Astrocyte of the spinal cord (primary cell): ENCODE measurements around the gene YWHAQ.
A peak's percentile ranks its signal among the peaks of the same experiment; 100 is the strongest.
"Not testable (repeated sequence)": the region's sequence is repeated elsewhere in the genome, so short reads cannot be mapped to it uniquely, and the experiment has no call there.

Experiments
- DNase-seq: peaks from one replicate; pipeline ENCODE4 v3.0.0; 2011; ENCODE audit warnings: low read depth, low spot score
- H3K4me3 ChIP-seq: 2 replicates; pipeline ENCODE4 v1.5.1; 2011; ENCODE audit warnings: low read depth, mild to moderate bottlenecking, low read length, moderate library complexity
- in situ Hi-C: cut with HindIII; loops from 2 replicates; pipeline ENCODE4 v1.10.0; 2017; ENCODE audit warnings: low sequenced_read_pairs
- TF ChIP-seq, protein P1 (sequence below): IDR thresholded peaks from 2 replicates; pipeline ENCODE4 v1.5.1; 2012; ENCODE audit warnings: low read depth, mild to moderate bottlenecking, low read length, inconsistent platforms

Gene YWHAQ

DNA sequence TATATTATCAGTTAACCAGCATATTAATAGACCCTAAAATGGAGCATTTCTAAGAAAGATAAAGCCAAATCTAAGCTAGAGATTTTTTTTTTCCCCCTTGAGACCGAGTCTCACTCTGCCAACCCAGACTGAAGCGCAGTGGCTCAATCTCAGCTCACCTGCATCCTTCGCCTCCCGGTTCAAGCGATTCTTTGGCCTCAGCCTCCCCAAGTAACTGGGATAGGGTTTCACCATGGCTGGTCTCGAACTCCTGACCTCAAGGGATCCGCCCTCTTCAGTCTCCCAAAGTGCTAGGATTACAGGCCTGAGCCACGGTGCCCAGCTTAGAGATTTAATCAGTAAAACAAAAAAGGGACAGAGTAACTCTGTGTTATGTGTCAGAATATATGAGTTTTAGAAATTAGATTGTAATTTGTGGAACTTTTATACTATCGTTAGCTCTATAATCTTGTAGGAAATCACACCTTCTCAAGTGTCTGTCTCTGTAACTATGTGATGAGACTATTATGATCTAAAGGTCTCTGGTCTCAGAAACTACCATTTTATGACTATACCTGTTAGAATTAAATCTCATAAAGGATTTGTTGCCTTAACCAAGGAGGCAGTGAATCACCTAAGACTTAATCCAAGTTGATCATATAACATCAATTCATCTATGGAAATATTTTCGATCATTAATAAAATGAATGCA, 34.0 kb downstream of the YWHAQ start:
- TF ChIP-seq, protein P1, sequence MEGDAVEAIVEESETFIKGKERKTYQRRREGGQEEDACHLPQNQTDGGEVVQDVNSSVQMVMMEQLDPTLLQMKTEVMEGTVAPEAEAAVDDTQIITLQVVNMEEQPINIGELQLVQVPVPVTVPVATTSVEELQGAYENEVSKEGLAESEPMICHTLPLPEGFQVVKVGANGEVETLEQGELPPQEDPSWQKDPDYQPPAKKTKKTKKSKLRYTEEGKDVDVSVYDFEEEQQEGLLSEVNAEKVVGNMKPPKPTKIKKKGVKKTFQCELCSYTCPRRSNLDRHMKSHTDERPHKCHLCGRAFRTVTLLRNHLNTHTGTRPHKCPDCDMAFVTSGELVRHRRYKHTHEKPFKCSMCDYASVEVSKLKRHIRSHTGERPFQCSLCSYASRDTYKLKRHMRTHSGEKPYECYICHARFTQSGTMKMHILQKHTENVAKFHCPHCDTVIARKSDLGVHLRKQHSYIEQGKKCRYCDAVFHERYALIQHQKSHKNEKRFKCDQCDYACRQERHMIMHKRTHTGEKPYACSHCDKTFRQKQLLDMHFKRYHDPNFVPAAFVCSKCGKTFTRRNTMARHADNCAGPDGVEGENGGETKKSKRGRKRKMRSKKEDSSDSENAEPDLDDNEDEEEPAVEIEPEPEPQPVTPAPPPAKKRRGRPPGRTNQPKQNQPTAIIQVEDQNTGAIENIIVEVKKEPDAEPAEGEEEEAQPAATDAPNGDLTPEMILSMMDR = no peak
- in situ Hi-C loops = no loop called here
- no peak overlapping the region for H3K4me3 ChIP-seq
- DNase-seq = no peak

DNA sequence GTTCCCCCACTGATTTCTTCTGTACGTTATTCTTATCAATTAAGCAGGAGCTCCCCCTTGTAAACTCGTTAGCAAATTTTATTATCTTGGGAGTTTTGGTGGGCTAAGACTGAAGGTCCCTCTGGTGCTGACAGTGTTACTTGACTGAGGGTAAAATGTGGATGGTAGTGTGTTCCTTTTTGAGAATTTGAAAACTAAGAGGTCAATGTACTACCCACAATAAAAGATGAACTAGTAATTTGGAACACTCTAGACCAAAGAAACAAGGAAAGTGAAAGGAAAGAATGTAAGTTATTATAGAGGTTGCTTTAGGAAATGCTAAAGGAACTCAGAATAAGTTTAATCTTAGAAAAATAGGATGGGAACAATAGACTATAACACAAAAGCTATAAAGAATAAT, 35.1 kb downstream of the YWHAQ start:
- in situ Hi-C loops = no loop called here
- TF ChIP-seq, protein P1 = no peak
- no peak for DNase-seq
- H3K4me3 ChIP-seq = no peak overlapping the region

DNA sequence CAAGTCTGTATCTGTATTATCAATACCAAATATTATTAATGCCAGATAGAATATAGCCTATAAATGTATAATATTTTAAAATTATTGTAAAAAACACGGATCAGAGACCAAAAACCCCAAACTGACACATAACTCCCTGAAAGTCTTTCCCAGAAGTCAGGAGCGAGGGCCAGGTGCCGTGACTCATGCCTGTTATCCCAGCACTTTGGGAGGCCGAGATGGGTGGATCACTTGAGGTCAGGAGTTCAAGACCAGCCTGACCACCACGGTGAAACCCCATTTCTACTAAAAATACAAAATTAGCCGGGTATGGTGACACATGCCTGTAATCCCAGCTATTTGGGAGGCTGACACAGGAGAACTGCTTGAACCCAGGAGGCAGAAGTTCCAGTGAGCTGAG, 35.5 kb downstream of the YWHAQ start:
- in situ Hi-C loops, DNase-seq, H3K4me3 ChIP-seq: not testable (repeated sequence)

DNA sequence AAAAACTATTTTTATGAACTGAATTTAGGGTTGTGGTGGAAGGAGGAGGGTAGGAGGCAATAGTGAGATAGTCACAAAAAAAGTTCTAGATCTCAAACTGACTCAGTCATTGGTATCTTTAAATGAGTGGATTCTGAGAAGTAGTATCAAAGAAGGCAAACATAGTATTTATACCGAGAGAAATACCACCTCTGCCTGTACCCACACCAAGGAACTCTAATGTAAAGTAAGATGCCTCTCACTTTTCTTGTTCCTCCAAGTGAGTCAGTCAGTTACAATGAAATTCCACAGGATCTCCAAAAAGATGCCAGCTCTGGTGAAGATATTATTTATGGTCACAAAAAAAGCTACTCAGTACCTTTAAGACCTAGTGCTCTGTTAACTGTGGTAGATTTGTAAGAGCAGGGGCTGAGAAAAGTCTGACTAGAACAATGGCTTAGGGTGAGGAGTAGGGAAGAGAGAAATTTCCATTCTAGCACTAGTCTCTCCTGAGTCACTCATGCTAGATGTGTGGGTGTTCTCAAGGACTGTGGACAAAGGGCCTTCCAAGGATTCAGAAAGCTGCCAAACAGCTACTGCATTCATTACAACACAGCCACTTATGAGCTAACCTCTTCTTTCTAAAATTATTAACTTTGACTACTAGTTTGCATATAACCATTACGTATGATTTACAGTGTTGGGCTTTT, 36.3 kb downstream of the YWHAQ start:
- no peak overlapping the region for H3K4me3 ChIP-seq
- TF ChIP-seq, protein P1 = no peak
- DNase-seq = peak; percentile 84
- in situ Hi-C loops = no loop called here

DNA sequence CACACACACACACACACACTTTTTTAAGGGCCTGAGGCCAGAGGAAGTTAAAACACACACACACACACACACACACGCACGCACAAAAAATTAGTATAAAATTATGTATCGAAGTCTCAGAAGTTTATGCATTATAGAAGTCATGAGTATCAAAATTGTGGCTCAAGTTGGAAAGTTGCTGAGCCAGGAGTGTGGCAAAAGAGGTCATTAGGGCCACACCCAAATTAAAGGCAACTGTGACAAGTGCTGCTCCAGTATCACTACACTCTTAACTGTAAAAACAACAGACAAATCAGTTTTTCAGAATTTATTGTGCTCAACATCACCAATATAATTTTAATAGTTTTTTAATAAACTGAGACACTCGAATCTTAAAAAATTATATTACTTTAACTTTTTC, 36.9 kb downstream of the YWHAQ start:
- in situ Hi-C loops = no loop called here
- no peak overlapping the region for H3K4me3 ChIP-seq
- TF ChIP-seq, protein P1 = no peak
- DNase-seq = no peak

DNA sequence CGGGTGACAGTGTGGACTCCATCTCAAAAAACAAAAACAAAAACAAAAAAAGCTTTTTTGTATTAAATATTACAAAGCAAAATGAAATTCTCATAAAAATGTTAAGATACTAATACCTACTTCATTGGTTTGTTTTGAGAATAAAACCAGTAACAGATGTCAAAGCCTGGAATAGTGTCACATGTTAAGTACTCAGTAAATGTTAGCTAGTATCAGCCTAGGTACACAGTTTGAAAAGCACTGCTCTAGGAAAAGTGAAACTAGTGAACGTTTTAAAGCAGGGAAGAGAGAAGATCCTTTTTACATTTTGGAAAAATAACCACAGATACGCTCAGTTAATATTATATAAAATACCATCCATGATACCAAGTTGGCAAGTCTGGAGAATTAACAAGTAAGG, 38.1 kb downstream of the YWHAQ start:
- TF ChIP-seq, protein P1 = no peak
- in situ Hi-C loops = no loop called here
- DNase-seq = no peak

DNA sequence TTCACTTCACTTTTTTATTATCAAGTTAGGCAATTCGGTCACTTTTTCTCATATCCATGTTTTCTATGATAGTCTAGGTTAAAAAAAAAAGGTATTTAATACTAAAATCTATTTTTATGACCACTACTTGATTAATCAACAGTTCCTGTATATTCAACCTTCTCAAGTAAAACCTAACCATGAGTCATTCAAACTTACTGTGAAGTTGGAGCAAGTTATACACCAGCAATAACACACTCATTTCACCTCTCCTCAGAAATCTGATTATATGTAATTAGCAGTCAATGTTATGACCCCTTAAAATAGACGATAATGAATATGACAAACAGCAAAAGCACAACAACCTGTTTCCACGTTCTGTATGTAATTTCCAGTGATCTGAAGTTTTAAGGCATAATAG, 40.2 kb downstream of the YWHAQ start:
- no peak overlapping the region for H3K4me3 ChIP-seq
- TF ChIP-seq, protein P1 = no peak
- in situ Hi-C loops = no loop called here
- no peak for DNase-seq

More for the DNA sequence above, 38.1 kb downstream of the YWHAQ start:
- H3K4me3 ChIP-seq = no peak overlapping the region
